GM12878 (cell line): Measurements from ENCODE around the gene CLEC16A. TPM values are rescaled to one million over a fixed set of nuclear protein-coding genes. Genes with fewer than 3 reads are reported as not detected.
A peak's percentile ranks its signal among the peaks of the same experiment; 100 is the strongest.

Source experiments
- E2F8 ChIP-seq: fragments of 450-650 bp; IDR thresholded peaks from 2 replicates; pipeline ENCODE4 v1.6.1; 2018; ENCODE audit warnings: mild to moderate bottlenecking, low read depth, moderate library complexity; ENCODE audit not compliant: partially characterized antibody
- HCFC1 ChIP-seq: fragments of 150-350 bp; IDR thresholded peaks from 2 replicates; pipeline ENCODE4 v1.6.1; 2014; ENCODE audit warnings: low read length
- HSF1 ChIP-seq: fragments of 150-350 bp; IDR thresholded peaks from 2 replicates; pipeline ENCODE4 v1.6.1; 2014; ENCODE audit warnings: mild to moderate bottlenecking, low read depth, low read length
- IRF4 ChIP-seq: IDR thresholded peaks from 2 replicates; pipeline ENCODE4 v1.6.1; 2011; ENCODE audit warnings: low read depth, low read length
- KAT2A ChIP-seq: conservative IDR thresholded peaks from 2 replicates; pipeline ENCODE4 v1.6.1; 2011; ENCODE audit warnings: low read depth, low read length; ENCODE audit not compliant: control insufficient read depth
- MXI1 ChIP-seq: fragments of 150-350 bp; IDR thresholded peaks from 2 replicates; pipeline ENCODE4 v1.6.1; 2011; ENCODE audit warnings: low read depth, mild to moderate bottlenecking, inconsistent platforms, low read length, improper control_type of control experiment
- NR2F1 ChIP-seq: fragments of 450-650 bp; conservative IDR thresholded peaks from 2 replicates; pipeline ENCODE4 v1.6.1; 2017; ENCODE audit warnings: mild to moderate bottlenecking
- PAX8 ChIP-seq: fragments of 450-650 bp; IDR thresholded peaks from 2 replicates; pipeline ENCODE4 v1.6.1; 2017; ENCODE audit warnings: mild to moderate bottlenecking, moderate library complexity
- PML ChIP-seq: IDR thresholded peaks from 2 replicates; pipeline ENCODE4 v1.6.1; 2012; ENCODE audit warnings: low read length, inconsistent platforms
- POLR2AphosphoS5 ChIP-seq: IDR thresholded peaks from 2 replicates; pipeline ENCODE4 v1.6.1; 2011; ENCODE audit warnings: mild to moderate bottlenecking, low read length, inconsistent platforms
- RAD21 ChIP-seq: IDR thresholded peaks from 2 replicates; pipeline ENCODE4 v1.6.1; 2011; ENCODE audit warnings: mild to moderate bottlenecking, low read depth, low read length, moderate library complexity; ENCODE audit not compliant: insufficient read depth
- SMC3 ChIP-seq: IDR thresholded peaks from 2 replicates; pipeline ENCODE4 v1.6.1; 2011; ENCODE audit warnings: low read length, improper control_type of control experiment, borderline replicate concordance
- STAT1 ChIP-seq: fragments of 450-650 bp; conservative IDR thresholded peaks from 2 replicates; pipeline ENCODE4 v1.6.1; 2014; ENCODE audit warnings: antibody characterized with exemption, mild to moderate bottlenecking
- STAT3 ChIP-seq: IDR thresholded peaks from 2 replicates; pipeline ENCODE4 v1.6.1; 2011; ENCODE audit warnings: low read depth, low read length, improper control_type of control experiment
- ZSCAN29 ChIP-seq: fragments of 450-650 bp; IDR thresholded peaks from 2 replicates; pipeline ENCODE4 v1.6.1; 2017; ENCODE audit warnings: mild to moderate bottlenecking, moderate library complexity
- polyA plus RNA-seq, 11 experiments: library from polyadenylated mRNA; depleted of rRNA in 4 of 11; unstranded in 6 of 11; stranded (reverse) in 5 of 11; fragments of >200 nt; fragmentation: Nextera tagmentation in 4 of 11; fragmentation: Illumina TruSeq in 1 of 11; extraction: Ambion mirVana in 4 of 11; extraction: Trizol in 1 of 11; gene quantifications; 1 replicate in 1 of 11; 2 replicates in 10 of 11; pipeline versions ENCODE4 v1.2.1 to v1.2.3, GENCODE V29; 2011 to 2016; ENCODE audit warnings: inconsistent platforms in 2 of 11, missing spikeins in 2 of 11, low read depth in 1 of 11
- total RNA-seq, 4 experiments: library from RNA; depleted of rRNA in 3 of 4; stranded (reverse); fragments of >200 nt in 3 of 4; fragmentation: Illumina TruSeq in 1 of 4; extraction: Trizol in 1 of 4; gene quantifications; 2 replicates each; pipeline versions ENCODE4 v1.2.1 to v1.2.3, GENCODE V29; 2013 to 2021

Gene CLEC16A
- total and polyA plus RNA-seq, 10 of the 15 experiments (the other 5 are each of a cell fraction or from before 2014, with no cell fraction given), result 1.5 to 28.8 (median 19.2) TPM

GRCh38 chr16:10981697-10982216, 37.4 kb downstream of the CLEC16A start (continued):
- TF ChIP-seq E2F8 (no peak), STAT3 (peak; percentile 94; the same call in 1 of the 2 replicates), POLR2AphosphoS5 (no peak), IRF4 (peak; percentile 34; the same call in 1 of the 2 replicates), HSF1 (no peak), ZSCAN29 (0 out of 2 replicates have a peak, but pooled peaks have one; percentile 25), RAD21 (peak; percentile 54), PAX8 (no peak), MXI1 (peak; percentile 43; the same call in 1 of the 2 replicates), KAT2A (no peak), PML (no peak), SMC3 (peak; percentile 59; the same call in 1 of the 2 replicates), STAT1 (no peak), NR2F1 (peak; percentile 35; the same call in 1 of the 2 replicates), HCFC1 (0 out of 2 replicates have a peak, but pooled peaks have one; percentile 44)
- TF ChIP-seq, all 136 proteins: peak for 33
